Dendritic cell treated with granulocyte-macrophage colony-stimulating factor and Interleukin-4, amounts not matched to agents 40 ng/mL and 50 ng/mL, for 4 days (primary cell): ENCODE measurements around the gene YAP1.

ENCODE experiments used
- H3K27ac Mint-ChIP-seq: one replicate; pipeline ENCODE4 v1.8.0; 2022; ENCODE audit warnings: mild to moderate bottlenecking, mixed read lengths
- H3K27me3 Mint-ChIP-seq: one replicate; pipeline ENCODE4 v1.8.0; 2022; ENCODE audit warnings: mild to moderate bottlenecking, mixed read lengths
- H3K36me3 Mint-ChIP-seq: one replicate; pipeline ENCODE4 v1.8.0; 2022; ENCODE audit warnings: low read depth, mixed read lengths
- H3K4me1 Mint-ChIP-seq: one replicate; pipeline ENCODE4 v1.8.0; 2022; ENCODE audit warnings: low read depth, mixed read lengths
- H3K4me3 Mint-ChIP-seq: one replicate; pipeline ENCODE4 v1.8.0; 2022; ENCODE audit warnings: mild to moderate bottlenecking, moderate library complexity, mixed read lengths
- H3K9me3 Mint-ChIP-seq: one replicate; pipeline ENCODE4 v1.8.0; 2022; ENCODE audit warnings: mixed read lengths
- intact Hi-C: fragments of 100-400 bp; cut with micrococcal nuclease; formaldehyde crosslinking; loops from one replicate; pipeline ENCODE4 v1.15.0; 2022

YAP1 gene

DNA sequence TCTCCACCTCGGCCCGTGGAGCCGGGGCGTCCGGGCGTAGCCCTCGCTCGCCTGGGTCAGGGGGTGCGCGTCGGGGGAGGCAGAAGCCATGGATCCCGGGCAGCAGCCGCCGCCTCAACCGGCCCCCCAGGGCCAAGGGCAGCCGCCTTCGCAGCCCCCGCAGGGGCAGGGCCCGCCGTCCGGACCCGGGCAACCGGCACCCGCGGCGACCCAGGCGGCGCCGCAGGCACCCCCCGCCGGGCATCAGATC is 439 bp downstream of the YAP1 start:
- intact Hi-C loops: no loop called here
- H3K4me1 Mint-ChIP-seq: peaks cover 11% of the 10 kb centered on the region
- peaks cover 68% of the 10 kb centered on the region for H3K27me3 Mint-ChIP-seq
- H3K27ac Mint-ChIP-seq: no peak overlapping the region
- H3K9me3 Mint-ChIP-seq: no peaks in the 10 kb centered on the region
- H3K4me3 Mint-ChIP-seq: no peak overlapping the region
- H3K36me3 Mint-ChIP-seq: peaks cover 6% of the 10 kb centered on the region

DNA sequence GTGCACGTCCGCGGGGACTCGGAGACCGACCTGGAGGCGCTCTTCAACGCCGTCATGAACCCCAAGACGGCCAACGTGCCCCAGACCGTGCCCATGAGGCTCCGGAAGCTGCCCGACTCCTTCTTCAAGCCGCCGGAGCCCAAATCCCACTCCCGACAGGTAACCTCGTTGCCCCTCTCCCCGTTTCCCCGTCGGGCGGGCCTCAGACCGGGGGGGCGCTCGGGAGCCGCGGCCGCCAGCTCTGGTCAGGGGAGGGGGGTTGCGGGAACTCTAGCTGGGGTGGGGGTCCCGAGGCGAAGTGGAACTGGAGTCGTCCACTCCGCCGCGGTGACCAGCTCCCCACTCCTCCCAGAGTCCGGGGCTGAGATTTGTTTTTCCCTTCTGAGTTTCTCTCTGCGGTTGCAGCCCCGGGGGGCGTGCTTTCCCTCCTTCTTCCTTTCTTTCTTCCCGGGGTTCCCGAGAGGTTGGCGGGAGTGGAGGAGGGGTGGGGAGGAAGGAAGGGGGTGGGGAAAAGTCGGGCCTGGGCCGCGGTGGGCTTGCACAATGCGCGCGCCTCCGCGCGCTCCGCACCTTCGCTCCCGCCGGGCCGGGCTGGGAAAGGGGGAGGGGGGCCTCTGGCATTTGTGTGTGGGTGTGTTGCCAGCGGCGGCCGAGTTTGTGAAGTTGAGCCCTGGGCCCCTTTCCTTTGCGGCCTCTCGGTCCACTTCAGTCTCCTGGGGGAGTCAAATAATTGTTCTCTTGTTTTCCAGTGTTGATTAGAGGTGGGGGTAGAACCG is 952 bp downstream of the YAP1 start:
- H3K27ac Mint-ChIP-seq: no peak overlapping the region
- peaks cover 69% of the 10 kb centered on the region for H3K27me3 Mint-ChIP-seq
- intact Hi-C loops: no loop called here
- peaks cover 11% of the 10 kb centered on the region for H3K4me1 Mint-ChIP-seq
- peaks cover 6% of the 10 kb centered on the region for H3K36me3 Mint-ChIP-seq
- H3K9me3 Mint-ChIP-seq: no peaks in the 10 kb centered on the region
- peak overlapping the region; percentile 50 for H3K4me3 Mint-ChIP-seq

DNA sequence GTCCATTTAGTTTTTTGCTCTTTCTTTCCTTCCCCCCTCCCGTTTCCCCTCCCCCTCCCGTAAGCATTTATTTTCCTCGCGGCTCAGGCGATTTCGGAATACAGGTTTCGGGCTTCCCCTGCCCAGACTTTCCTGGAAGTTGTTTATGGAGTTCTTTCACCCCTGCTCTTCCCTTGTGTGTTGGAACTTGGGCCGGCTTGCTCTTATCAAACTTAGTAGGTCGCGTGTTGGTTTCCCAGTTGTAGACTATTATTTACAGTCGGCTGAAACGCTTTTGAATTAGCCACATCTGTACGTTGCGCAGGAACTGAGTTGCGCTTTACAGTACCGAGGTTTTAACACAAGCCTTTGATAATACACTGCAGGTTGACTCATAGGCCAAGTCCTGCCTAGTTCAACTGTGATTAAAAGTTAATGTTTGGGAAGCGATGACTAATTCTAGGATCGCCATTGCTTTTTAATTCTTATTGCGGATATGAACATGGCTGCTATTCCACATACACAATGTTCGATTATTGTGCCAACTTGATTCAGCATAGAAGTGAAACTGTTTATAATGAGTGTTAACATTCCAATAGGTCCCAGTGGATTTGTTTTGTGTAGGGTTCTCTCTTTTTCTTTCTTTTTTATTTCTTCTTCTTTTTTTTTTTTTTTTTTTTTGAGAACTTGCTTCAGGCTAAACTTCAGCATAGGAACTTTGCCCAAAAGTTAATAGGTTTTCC is 1.7 kb downstream of the YAP1 start:
- peaks cover 77% of the 10 kb centered on the region for H3K27me3 Mint-ChIP-seq
- peaks cover 11% of the 10 kb centered on the region for H3K4me1 Mint-ChIP-seq
- H3K36me3 Mint-ChIP-seq: peaks cover 6% of the 10 kb centered on the region
- H3K27ac Mint-ChIP-seq: no peak overlapping the region
- intact Hi-C loops: no loop called here
- no peaks in the 10 kb centered on the region for H3K9me3 Mint-ChIP-seq
- no peak overlapping the region for H3K4me3 Mint-ChIP-seq

DNA sequence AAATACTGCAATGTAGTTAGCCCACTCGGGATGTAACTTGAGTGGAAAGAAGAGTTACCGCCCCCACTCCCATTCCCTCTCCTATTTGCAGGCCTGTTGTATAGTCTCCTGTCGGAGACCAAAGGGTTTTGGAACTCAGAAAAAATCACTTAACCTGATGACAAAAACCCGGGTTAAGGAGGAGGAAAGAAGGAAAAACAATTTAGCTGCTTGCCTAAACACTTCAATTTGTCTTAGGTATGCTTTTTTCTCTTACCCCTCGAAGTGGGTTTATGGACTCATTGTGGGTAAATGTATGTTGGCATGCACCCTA is 2.2 kb downstream of the YAP1 start:
- Mint-ChIP-seq H3K4me3 (no peak overlapping the region), H3K27ac (no peak overlapping the region), H3K9me3 (no peaks in the 10 kb centered on the region), H3K27me3 (peaks cover 77% of the 10 kb centered on the region), H3K4me1 (peaks cover 11% of the 10 kb centered on the region), H3K36me3 (peaks cover 6% of the 10 kb centered on the region)
- intact Hi-C loops: no loop called here

DNA sequence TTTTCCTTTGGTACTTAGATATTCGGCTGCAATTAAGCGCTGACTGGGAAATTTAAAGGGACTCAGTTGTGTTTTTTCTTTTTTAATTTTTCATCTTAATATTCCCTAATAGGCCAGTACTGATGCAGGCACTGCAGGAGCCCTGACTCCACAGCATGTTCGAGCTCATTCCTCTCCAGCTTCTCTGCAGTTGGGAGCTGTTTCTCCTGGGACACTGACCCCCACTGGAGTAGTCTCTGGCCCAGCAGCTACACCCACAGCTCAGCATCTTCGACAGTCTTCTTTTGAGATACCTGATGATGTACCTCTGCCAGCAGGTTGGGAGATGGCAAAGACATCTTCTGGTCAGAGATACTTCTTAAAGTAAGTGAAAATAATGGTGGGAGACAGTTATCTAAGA is 3.8 kb downstream of the YAP1 start:
- no peak overlapping the region for H3K27ac Mint-ChIP-seq
- peaks cover 11% of the 10 kb centered on the region for H3K4me1 Mint-ChIP-seq
- intact Hi-C loops: no loop called here
- peaks cover 70% of the 10 kb centered on the region for H3K27me3 Mint-ChIP-seq
- no peaks in the 10 kb centered on the region for H3K9me3 Mint-ChIP-seq
- H3K36me3 Mint-ChIP-seq: peaks cover 6% of the 10 kb centered on the region
- no peak overlapping the region for H3K4me3 Mint-ChIP-seq

DNA sequence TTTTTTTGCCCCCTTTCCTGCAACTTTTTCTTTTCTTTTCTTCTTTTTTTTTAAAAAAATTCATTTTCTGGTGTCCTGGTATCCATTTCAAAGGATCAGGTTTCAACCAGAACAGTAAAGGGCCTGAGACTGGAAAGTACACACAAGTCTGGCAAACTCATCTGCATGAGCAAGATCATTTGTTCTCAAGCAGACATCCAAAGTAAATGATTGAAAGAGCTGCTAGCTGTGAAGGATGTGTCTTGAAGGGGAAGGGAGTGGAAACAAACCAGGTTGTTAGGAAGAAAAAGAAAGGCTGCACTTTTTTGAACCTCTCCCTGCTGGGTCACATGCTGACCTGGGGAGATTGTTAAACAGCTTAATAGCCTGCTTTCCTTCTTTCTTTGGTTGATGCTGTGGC is 5.3 kb downstream of the YAP1 start:
- peaks cover 63% of the 10 kb centered on the region for H3K27me3 Mint-ChIP-seq

DNA sequence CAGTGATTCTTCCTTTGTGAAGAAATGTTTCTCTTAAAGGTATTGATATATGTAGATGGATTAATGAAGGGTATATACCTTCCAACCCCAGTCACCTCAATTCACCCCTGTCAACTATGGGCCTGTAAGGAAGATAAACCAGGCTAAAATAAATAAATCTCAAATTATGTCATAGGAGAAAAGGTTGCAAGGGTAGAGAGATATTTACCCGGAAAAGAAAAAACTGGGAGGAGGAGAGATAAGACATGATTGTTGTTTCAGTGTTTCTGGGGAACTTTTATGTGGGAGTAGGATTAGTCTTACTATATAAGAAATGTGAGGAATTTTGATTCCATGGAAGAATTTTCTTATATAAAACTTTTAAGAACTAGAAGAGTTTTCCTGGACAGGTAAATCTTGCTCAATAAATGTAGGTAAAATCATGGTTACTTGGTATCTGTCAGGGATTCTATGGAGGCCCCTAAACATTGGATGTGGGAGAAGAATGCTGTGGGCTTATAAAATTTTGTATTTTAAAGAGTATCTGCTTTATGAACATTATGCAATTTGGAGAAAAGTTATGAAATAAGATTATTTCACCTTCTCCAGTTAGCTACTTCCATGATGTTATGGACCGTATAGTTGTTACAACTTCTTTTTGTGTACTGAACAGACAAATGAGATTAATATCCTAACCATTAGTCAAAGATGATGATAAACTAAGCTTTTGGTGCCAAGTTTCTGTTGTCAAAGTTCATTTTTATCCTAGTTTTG is 6.4 kb downstream of the YAP1 start:
- Mint-ChIP-seq H3K4me1 (no peaks in the 10 kb centered on the region), H3K36me3 (no peaks in the 10 kb centered on the region), H3K27me3 (peaks cover 63% of the 10 kb centered on the region), H3K9me3 (no peaks in the 10 kb centered on the region), H3K27ac (no peak overlapping the region), H3K4me3 (no peak overlapping the region)
- intact Hi-C loops: no loop called here

More for the DNA sequence above, 5.3 kb downstream of the YAP1 start:
- Mint-ChIP-seq H3K4me1 (no peaks in the 10 kb centered on the region), H3K27ac (no peak overlapping the region), H3K4me3 (no peak overlapping the region), H3K9me3 (no peaks in the 10 kb centered on the region), H3K36me3 (peaks cover under 1% of the 10 kb centered on the region)
- intact Hi-C loops: no loop called here

DNA sequence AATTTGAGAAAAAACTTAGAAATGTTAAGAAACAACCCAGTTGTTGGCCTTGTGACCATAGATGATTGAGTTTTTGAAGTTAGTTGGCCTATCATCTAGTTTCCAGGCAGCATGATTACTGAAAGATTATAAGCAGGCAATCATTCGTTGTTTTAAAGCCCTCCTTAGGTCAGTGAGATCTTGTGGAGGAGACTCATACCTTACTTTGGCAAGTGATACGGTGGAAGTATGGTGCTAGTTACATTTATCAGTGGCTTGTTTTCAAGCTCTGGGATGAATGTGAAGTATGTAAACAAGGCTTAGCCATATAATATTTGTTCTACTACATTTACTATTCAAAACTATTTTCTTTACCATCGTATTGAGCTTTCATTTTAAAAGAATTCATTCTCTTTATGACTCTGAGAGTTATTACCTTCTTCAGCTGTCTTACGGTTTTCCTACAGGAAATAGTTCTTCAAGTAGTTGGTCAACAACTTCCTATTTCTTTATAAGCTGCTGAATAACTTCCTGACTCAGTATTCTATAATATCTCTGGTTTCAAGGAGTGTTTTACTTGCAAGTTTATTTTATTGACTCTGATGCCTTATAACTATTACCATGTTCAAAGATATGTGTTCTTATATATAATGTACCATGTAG is 7.3 kb downstream of the YAP1 start:
- Mint-ChIP-seq H3K4me3 (no peak overlapping the region), H3K27ac (no peak overlapping the region), H3K27me3 (peaks cover 63% of the 10 kb centered on the region), H3K4me1 (no peaks in the 10 kb centered on the region), H3K36me3 (no peaks in the 10 kb centered on the region), H3K9me3 (no peaks in the 10 kb centered on the region)
- intact Hi-C loops: no loop called here

DNA sequence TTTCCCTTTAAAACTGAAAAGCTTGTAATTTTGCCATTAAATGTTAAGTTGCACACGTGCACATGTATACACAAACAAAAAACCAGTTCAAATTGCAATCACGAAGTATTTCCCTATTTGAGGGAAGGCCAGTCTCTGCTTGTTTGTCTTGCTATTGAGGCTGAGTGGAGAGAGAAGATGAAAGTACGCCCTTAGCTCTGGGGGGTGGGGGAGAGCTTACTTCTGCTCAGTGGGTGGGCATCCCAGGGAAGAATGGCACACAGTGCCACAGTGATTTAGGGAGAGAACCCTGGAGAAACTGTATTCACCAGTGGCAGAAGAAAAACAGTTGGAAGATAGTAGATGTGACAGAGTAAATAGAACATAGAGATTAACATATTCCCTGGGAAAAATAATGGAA is 8.7 kb downstream of the YAP1 start:
- H3K4me3 Mint-ChIP-seq: no peak overlapping the region
- peaks cover 71% of the 10 kb centered on the region for H3K27me3 Mint-ChIP-seq
- H3K9me3 Mint-ChIP-seq: no peaks in the 10 kb centered on the region
- no peaks in the 10 kb centered on the region for H3K4me1 Mint-ChIP-seq
- intact Hi-C loops: no loop called here
- H3K36me3 Mint-ChIP-seq: no peaks in the 10 kb centered on the region
- H3K27ac Mint-ChIP-seq: no peak overlapping the region

DNA sequence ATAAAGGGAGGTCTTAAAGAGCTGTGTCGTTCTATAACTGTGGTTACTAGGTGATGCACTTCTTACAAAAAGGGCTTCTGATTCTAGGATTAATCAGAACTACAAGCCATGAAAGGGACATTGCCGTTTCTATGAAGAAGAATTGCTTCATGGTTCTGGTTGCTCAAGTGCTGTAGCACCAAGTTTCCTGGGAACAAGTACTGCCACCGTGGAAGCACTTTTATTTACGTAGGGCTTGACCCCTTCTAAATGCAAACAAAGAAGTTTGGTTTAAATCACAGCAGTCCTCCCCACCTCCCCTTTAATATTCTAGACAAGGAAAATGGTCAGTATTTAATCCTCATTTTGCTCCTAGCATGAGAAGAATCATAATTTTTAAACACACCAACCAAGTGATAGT is 9.8 kb downstream of the YAP1 start:
- H3K9me3 Mint-ChIP-seq: no peaks in the 10 kb centered on the region
- intact Hi-C loops: no loop called here
- peaks cover 76% of the 10 kb centered on the region for H3K27me3 Mint-ChIP-seq
- H3K4me3 Mint-ChIP-seq: no peak overlapping the region
- H3K4me1 Mint-ChIP-seq: no peaks in the 10 kb centered on the region
- no peaks in the 10 kb centered on the region for H3K36me3 Mint-ChIP-seq
- H3K27ac Mint-ChIP-seq: no peak overlapping the region

DNA sequence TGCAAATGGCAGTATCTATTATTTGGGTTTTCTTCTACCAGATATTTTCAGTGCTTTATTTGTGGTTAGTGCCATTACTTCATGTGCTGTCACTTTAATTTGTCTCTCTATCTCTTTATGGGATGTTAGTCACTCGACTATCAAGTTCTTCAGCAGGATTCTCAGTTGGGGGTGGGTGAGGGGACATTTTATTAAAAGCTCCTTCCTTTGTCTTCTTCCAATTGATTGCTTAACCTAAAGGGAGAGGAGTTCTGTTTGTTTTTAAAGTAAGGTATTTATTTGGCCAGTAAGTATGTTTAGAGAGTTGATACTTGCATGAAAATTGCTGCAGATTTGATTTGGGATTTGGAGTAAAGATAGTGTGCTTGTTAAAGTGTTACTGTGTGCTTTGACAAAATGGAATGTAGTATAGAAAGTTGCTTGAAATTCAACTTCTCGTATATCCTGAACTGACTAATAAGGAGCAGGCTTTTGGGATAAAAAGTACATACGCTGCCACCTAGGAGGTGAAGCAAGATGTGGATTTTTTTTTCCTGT is 10.3 kb downstream of the YAP1 start:
- Mint-ChIP-seq H3K4me1 (no peaks in the 10 kb centered on the region), H3K4me3 (no peak overlapping the region), H3K36me3 (no peaks in the 10 kb centered on the region), H3K27ac (no peak overlapping the region), H3K9me3 (no peaks in the 10 kb centered on the region), H3K27me3 (peaks cover 72% of the 10 kb centered on the region)
- intact Hi-C loops: no loop called here

DNA sequence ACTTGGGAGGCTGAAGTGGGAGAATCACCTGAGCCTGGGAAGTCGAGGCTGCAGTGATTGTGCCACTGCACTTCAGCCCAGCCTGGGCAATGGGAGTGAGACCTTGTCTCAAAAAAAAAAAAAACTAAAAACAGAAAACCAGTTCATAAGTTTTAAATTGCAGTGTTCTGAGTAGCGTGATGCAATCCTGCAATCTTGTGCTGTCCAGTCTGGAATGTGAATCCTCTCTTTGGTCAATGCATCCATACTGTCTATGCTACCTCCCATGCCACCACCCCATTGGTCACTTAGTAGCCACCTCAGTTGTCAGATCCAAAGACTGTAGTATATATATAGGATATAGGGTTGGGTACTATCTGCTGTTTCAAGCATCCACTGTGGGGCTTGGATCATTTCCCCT is 11.1 kb downstream of the YAP1 start:
- intact Hi-C loops: no loop called here
- Mint-ChIP-seq H3K27ac (no peak overlapping the region), H3K4me3 (no peak overlapping the region), H3K9me3 (peaks cover 4% of the 10 kb centered on the region), H3K27me3 (peaks cover 67% of the 10 kb centered on the region), H3K4me1 (no peaks in the 10 kb centered on the region), H3K36me3 (no peaks in the 10 kb centered on the region)

DNA sequence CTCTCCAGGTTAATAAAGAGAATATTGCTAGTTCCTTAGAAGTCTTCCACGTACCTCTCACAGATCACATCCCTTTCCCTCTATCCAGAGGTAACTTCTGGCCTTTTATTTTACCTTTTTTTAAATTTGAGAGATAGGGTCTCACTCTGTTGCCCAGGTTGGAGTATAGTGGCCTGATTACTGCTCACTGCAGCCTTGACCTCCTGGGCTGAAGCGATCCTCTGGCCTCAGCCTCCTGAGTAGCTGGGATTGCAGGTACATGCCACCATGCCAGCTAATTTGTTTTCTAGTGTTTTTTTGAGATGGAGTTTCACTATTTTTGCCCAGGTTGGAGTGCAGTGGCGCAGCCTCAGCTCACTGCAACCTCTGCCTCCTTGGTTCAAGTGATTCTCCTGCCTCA is 24.4 kb downstream of the YAP1 start:
- intact Hi-C loops: no loop called here
- Mint-ChIP-seq H3K36me3 (no peaks in the 10 kb centered on the region), H3K4me1 (no peaks in the 10 kb centered on the region), H3K27me3 (peaks cover 13% of the 10 kb centered on the region), H3K27ac (no peak overlapping the region), H3K9me3 (no peaks in the 10 kb centered on the region), H3K4me3 (no peak overlapping the region)

DNA sequence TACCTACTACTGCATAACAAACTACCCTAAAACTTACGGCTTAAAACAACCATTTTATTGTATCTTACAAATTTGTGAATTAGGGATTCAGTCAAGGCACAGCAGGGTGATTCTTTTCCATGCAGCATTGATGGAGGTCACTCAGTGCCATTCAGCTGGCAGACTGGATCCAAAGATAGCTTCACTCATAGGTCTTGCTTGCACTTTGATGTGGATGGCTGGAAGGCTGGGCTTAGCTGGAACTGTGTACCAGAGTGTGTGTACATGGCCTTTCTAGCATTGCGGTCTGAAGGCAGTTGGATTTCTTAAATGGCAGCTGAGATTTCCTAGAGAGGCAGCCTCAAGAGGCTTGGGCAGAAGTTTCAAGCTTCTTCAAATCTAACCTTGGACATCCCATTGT is 25.0 kb downstream of the YAP1 start:
- Mint-ChIP-seq H3K36me3 (no peaks in the 10 kb centered on the region), H3K4me1 (no peaks in the 10 kb centered on the region), H3K27ac (no peak overlapping the region), H3K27me3 (peaks cover 12% of the 10 kb centered on the region), H3K4me3 (no peak overlapping the region), H3K9me3 (no peaks in the 10 kb centered on the region)
- intact Hi-C loops: no loop called here
